ENCODE measurements around the gene PLCG2. TPM values are rescaled to one million over a fixed set of nuclear protein-coding genes. Genes with fewer than 3 reads are reported as not detected.

Gene PLCG2
- total and polyA plus RNA-seq, 3 donors from 2014 or later, result 6.8 to 11.3 (median 8.0) TPM

- no peaks in the 10 kb centered on the region for H3K27me3 ChIP-seq
- no peaks in the 10 kb centered on the region for H3K36me3 ChIP-seq (ENCODE audit: low read depth, missing control alignments)
- no peak overlapping the region for H3K4me3 ChIP-seq
- no peaks in the 10 kb centered on the region for H3K9me3 ChIP-seq
- TF ChIP-seq CTCF (IDR thresholded peaks at IDR 0.05) (no peak), POLR2A (IDR thresholded peaks at IDR 0.05) (no peak)
- H3K4me1 ChIP-seq, result no peaks in the 10 kb centered on the region
- no peak overlapping the region for H3K27ac ChIP-seq
- DNase-seq, result no peak
- intact Hi-C loops (cut with DNase I; ENCODE audit: low total_unique reads), result no loop called here
- 64 to 74% methylated on average over 6 of the region's 6 CpGs for WGBS, 2 donors
Observed at GRCh38 chr16:81901484-81901883, 122.4 kb downstream of the PLCG2 start.

- Histone ChIP-seq H3K4me1 (no peaks in the 10 kb centered on the region), H3K27ac (no peak overlapping the region), H3K27me3 (no peaks in the 10 kb centered on the region), H3K9me3 (no peaks in the 10 kb centered on the region), H3K4me3 (no peak overlapping the region), H3K36me3 (ENCODE audit: low read depth, missing control alignments) (no peaks in the 10 kb centered on the region)
- DNase-seq, result no peak
- intact Hi-C loops (cut with DNase I; ENCODE audit: low total_unique reads), result no loop called here
- 57 to 70% methylated on average over 9 of the region's 9 CpGs for WGBS, 2 donors
- no peak for TF ChIP-seq CTCF (IDR thresholded peaks at IDR 0.05)
Observed at GRCh38 chr16:81902025-81902424, 122.9 kb downstream of the PLCG2 start.

GRCh38 chr16:81904320-81904719, 125.2 kb downstream of the PLCG2 start:
- H3K9me3 ChIP-seq, result no peaks in the 10 kb centered on the region
- H3K4me1 ChIP-seq, result no peaks in the 10 kb centered on the region
- no peak overlapping the region for H3K27ac ChIP-seq
- no peak for DNase-seq
- TF ChIP-seq CTCF (IDR thresholded peaks at IDR 0.05) (no peak), POLR2A (IDR thresholded peaks at IDR 0.05) (no peak)
- no peaks in the 10 kb centered on the region for H3K36me3 ChIP-seq (ENCODE audit: low read depth, missing control alignments)
- no peak overlapping the region for H3K4me3 ChIP-seq
- no peaks in the 10 kb centered on the region for H3K27me3 ChIP-seq
- intact Hi-C loops (cut with DNase I; ENCODE audit: low total_unique reads), result no loop called here
- 95 to 97% methylated on average over 8 of the region's 8 CpGs for WGBS, 2 donors

- Histone ChIP-seq H3K4me3 (no peak overlapping the region), H3K36me3 (ENCODE audit: low read depth, missing control alignments) (no peaks in the 10 kb centered on the region), H3K27me3 (no peaks in the 10 kb centered on the region), H3K9me3 (no peaks in the 10 kb centered on the region), H3K4me1 (no peaks in the 10 kb centered on the region), H3K27ac (no peak overlapping the region)
- intact Hi-C loops (cut with DNase I; ENCODE audit: low total_unique reads), result no loop called here
- TF ChIP-seq POLR2A (IDR thresholded peaks at IDR 0.05), result no peak
- TF ChIP-seq CTCF (IDR thresholded peaks at IDR 0.05), result no peak
- WGBS, 2 donors, result 80 to 81% methylated on average over 7 of the region's 7 CpGs
- no peak for DNase-seq
Observed at GRCh38 chr16:81905277-81905676, 126.2 kb downstream of the PLCG2 start.

- no peak for DNase-seq
- intact Hi-C loops (cut with DNase I; ENCODE audit: low total_unique reads), result no loop called here
Observed at GRCh38 chr16:81907681-81908080, 128.6 kb downstream of the PLCG2 start.

More at GRCh38 chr16:81907681-81908080, 128.6 kb downstream of the PLCG2 start:
- no peaks in the 10 kb centered on the region for H3K36me3 ChIP-seq (ENCODE audit: low read depth, missing control alignments)
- H3K4me3 ChIP-seq, result no peak overlapping the region
- no peaks in the 10 kb centered on the region for H3K9me3 ChIP-seq
- no peaks in the 10 kb centered on the region for H3K27me3 ChIP-seq
- TF ChIP-seq CTCF (IDR thresholded peaks at IDR 0.05), result no peak
- no peak for TF ChIP-seq POLR2A (IDR thresholded peaks at IDR 0.05)
- 82 to 86% methylated on average over 4 to 8 of the region's 8 CpGs for WGBS, 2 donors
- H3K4me1 ChIP-seq, result no peaks in the 10 kb centered on the region
- no peak overlapping the region for H3K27ac ChIP-seq
